VCaP (cell line): Measurements from ENCODE around the gene MORN3.
"Not testable (repeated sequence)": the region's sequence is repeated elsewhere in the genome, so short reads cannot be mapped to it uniquely, and the experiment has no call there.

Source experiments
- H3K27ac ChIP-seq: fragments of 450-650 bp; 2 replicates; pipeline ENCODE4 v1.5.1; 2017
- CTCF ChIP-seq: fragments of 450-650 bp; conservative IDR thresholded peaks from 2 replicates; pipeline ENCODE4 v1.5.1; 2017; ENCODE audit warnings: mild to moderate bottlenecking, moderate library complexity

MORN3 gene

DNA sequence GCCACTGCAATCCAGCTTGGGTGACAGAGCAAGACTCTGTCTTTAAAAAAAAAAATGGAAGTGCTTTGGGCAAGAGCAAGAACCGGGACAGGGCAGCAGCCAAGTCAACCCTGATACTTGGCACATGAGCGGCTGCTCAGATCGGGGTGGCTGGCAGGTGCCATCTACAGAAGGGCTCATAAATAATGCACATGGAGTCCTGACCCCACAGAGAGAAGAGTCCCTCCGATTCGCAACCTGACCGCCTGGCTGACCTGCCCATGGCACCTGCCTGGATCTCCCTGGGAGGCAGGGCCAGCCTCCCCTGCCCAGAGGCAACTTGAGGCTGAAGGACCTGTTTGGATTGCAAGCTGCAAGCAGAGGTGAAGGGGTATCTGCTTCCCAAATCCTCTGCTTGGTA, 33.5 kb upstream of the MORN3 start:
- TF ChIP-seq CTCF, result no peak
- no peak overlapping the region for H3K27ac ChIP-seq

DNA sequence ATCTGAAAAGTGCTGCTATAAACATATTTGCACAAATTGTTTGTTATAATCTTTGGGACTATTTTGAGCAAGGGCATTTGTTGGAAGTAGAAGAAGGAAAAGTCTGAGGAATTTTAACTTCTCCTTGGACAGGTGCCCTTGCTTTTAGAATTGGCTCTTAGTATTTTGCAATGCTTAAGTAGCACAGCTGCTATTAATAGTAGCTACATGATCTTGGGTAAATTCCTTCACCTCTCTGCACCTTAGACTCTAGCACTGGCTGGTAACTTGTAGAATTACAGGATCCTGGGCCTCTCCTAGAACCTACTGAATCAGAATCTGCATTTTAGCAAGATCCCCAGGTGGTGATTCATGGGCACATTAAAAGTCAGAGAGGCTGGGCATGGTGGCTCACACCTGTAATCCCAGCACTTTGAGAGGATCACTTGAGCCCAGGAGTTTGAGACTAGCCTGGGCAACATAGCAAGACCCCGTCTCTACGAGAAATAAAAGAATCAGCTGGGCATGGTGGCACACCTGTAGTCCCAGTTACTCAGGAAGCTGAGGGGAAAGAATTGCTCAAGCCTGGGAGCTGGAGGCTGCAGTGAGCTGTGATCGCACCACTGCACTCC, 32.3 kb upstream of the MORN3 start:
- H3K27ac ChIP-seq, result no peak overlapping the region
- TF ChIP-seq CTCF, result no peak

- peak overlapping the region; percentile 26; the same call in 1 of the 2 replicates for H3K27ac ChIP-seq
Observed at GRCh38 chr12:121697861-121698260, 28.4 kb upstream of the MORN3 start.

GRCh38 chr12:121697093-121697698, 27.7 kb upstream of the MORN3 start:
- H3K27ac ChIP-seq, result peak overlapping the region; percentile 26
- peak; percentile 71 for TF ChIP-seq CTCF

DNA sequence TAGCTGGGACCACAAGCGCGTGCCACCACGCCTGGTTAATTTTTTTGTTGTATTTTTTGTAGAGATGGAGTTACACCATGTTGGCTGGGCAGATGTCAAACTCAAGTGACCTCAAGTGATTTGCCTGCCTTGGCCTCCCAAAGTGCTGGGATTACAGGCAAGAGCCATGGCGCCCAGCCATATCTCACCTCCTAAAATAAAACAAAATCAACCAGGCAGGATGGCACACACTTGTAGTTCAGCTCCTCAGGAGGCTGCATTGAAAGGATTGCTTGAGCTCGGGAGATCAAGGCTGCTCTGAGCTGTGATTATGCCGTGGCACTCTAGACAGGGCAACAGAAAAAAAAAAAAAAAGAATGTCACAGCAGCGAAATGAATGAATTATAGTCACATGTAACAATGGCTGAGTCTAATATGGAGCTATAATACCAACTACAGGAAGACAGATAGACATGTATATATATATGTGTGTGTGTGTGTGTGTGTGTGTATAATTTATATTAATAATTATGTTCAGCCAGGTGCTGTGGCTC, 23.8 kb upstream of the MORN3 start:
- no peak for TF ChIP-seq CTCF

GRCh38 chr12:121692744-121693143, 23.3 kb upstream of the MORN3 start:
- H3K27ac ChIP-seq, result not testable (repeated sequence)

More for the DNA sequence above, 23.8 kb upstream of the MORN3 start:
- H3K27ac ChIP-seq, result no peak overlapping the region

GRCh38 chr12:121689430-121689829, 20.0 kb upstream of the MORN3 start:
- no peak overlapping the region for H3K27ac ChIP-seq
- no peak for TF ChIP-seq CTCF

- TF ChIP-seq CTCF, result no peak
- H3K27ac ChIP-seq, result no peak overlapping the region
Observed at GRCh38 chr12:121688966-121689365, 19.5 kb upstream of the MORN3 start.

GRCh38 chr12:121679661-121680197, 10.3 kb upstream of the MORN3 start:
- peak overlapping the region; percentile 15; the same call in 1 of the 2 replicates for H3K27ac ChIP-seq
